ENCODE results near the gene DUS4L. TPM values are rescaled to one million over a fixed set of nuclear protein-coding genes. Genes with fewer than 3 reads are reported as not detected.

DUS4L gene
- total and polyA plus RNA-seq, 12 donors = 4.2 to 12.7 (median 6.8) TPM

- 88 to 100% (median 95%) methylated on average over 3 to 5 of the region's 5 CpGs for WGBS, 4 donors
- no peak for DNase-seq
- intact Hi-C loops (cut with DNase I) = no loop called here
- TF ChIP-seq CTCF (IDR thresholded peaks at IDR 0.05) = no peak
- no peak for TF ChIP-seq POLR2A (IDR thresholded peaks at IDR 0.05)
- Histone ChIP-seq H3K4me3 (no peak overlapping the region), H3K27me3 (no peaks in the 10 kb centered on the region), H3K4me1 (replicated peaks in 1 of 2) (no peaks in the 10 kb centered on the region), H3K36me3 (replicated peaks in 1 of 2) (no peaks in the 10 kb centered on the region), H3K9me3 (replicated peaks in 1 of 3) (peaks cover 0 to 10% (median 7%) of the 10 kb centered on the region in 3 donors), H3K27ac (no peak overlapping the region)
Measured at GRCh38 chr7:107543338-107543993, 20.3 kb upstream of the DUS4L start.

- no peak for TF ChIP-seq POLR2A (IDR thresholded peaks at IDR 0.05)
- TF ChIP-seq CTCF (IDR thresholded peaks at IDR 0.05) = no peak
- no peaks in the 10 kb centered on the region for H3K27me3 ChIP-seq
- 92 to 100% (median 98%) methylated on average over 4 of the region's 4 CpGs for WGBS, 4 donors
- peaks cover 0 to 10% (median 7%) of the 10 kb centered on the region in 3 donors for H3K9me3 ChIP-seq (replicated peaks in 1 of 3)
- intact Hi-C loops (cut with DNase I) = no loop called here
- DNase-seq = no peak
- H3K4me1 ChIP-seq (replicated peaks in 1 of 2) = no peaks in the 10 kb centered on the region
- H3K27ac ChIP-seq = no peak overlapping the region
- no peak overlapping the region for H3K4me3 ChIP-seq
- no peaks in the 10 kb centered on the region for H3K36me3 ChIP-seq (replicated peaks in 1 of 2)
Measured at GRCh38 chr7:107544848-107545591, 18.8 kb upstream of the DUS4L start.

GRCh38 chr7:107551936-107552335, 11.8 kb upstream of the DUS4L start:
- TF ChIP-seq CTCF (IDR thresholded peaks at IDR 0.05) (no peak), POLR2A (IDR thresholded peaks at IDR 0.05) (no peak)
- intact Hi-C loops (cut with DNase I) = no loop called here
- WGBS, 4 donors = 97 to 100% (median 99%) methylated on average over 1 of the region's 1 CpG
- H3K4me1 ChIP-seq (replicated peaks in 1 of 2) = peaks cover 0 to 4% of the 10 kb centered on the region in 2 donors
- H3K27me3 ChIP-seq = no peaks in the 10 kb centered on the region
- no peaks in the 10 kb centered on the region for H3K9me3 ChIP-seq (replicated peaks in 1 of 3)
- no peak overlapping the region for H3K27ac ChIP-seq
- no peak for DNase-seq
- H3K36me3 ChIP-seq (replicated peaks in 1 of 2) = no peaks in the 10 kb centered on the region
- H3K4me3 ChIP-seq = no peak overlapping the region

GRCh38 chr7:107555893-107556292, 7.9 kb upstream of the DUS4L start:
- Histone ChIP-seq H3K9me3 (replicated peaks in 1 of 3) (no peaks in the 10 kb centered on the region), H3K27ac (no peak overlapping the region), H3K4me1 (replicated peaks in 1 of 2) (peaks cover 0 to 20% of the 10 kb centered on the region in 2 donors), H3K36me3 (replicated peaks in 1 of 2) (no peaks in the 10 kb centered on the region), H3K27me3 (no peaks in the 10 kb centered on the region), H3K4me3 (no peak overlapping the region)
- intact Hi-C loops (cut with DNase I) = no loop called here
- TF ChIP-seq POLR2A (IDR thresholded peaks at IDR 0.05) = no peak
- DNase-seq = no peak
- 91 to 97% (median 95%) methylated on average over 3 of the region's 3 CpGs for WGBS, 4 donors

Data from adrenal gland (tissue), 12 donors.